Liver (tissue), 3 donors: ENCODE measurements around the gene ENPP1.

ENCODE experiments used
- EGR1 ChIP-seq, 2 donors: IDR thresholded peaks; 2 replicates each; pipeline ENCODE4 v1.6.1; 2016 to 2018; ENCODE audit warnings: antibody characterized with exemption in 2 of 2, low read depth in 2 of 2
- GABPA ChIP-seq, 2 donors: IDR thresholded peaks in 1 of 2; conservative IDR thresholded peaks in 1 of 2; 2 replicates each; pipeline ENCODE4 v1.6.1; 2016; ENCODE audit warnings: antibody characterized with exemption in 2 of 2, mild to moderate bottlenecking in 1 of 2, moderate library complexity in 1 of 2
- JUND ChIP-seq, 2 donors: IDR thresholded peaks; 2 replicates each; pipeline ENCODE4 v1.6.1; 2016; ENCODE audit warnings: antibody characterized with exemption in 2 of 2
- RAD21 ChIP-seq, 2 donors: IDR thresholded peaks; 2 replicates each; pipeline ENCODE4 v1.6.1; 2016; ENCODE audit warnings: antibody characterized with exemption in 2 of 2, mild to moderate bottlenecking in 2 of 2
- SP1 ChIP-seq: IDR thresholded peaks from 2 replicates; pipeline ENCODE4 v1.6.1; 2018; ENCODE audit warnings: antibody characterized with exemption, mild to moderate bottlenecking
- TAF1 ChIP-seq: conservative IDR thresholded peaks from 2 replicates; pipeline ENCODE4 v1.6.1; 2016; ENCODE audit warnings: antibody characterized with exemption, mild to moderate bottlenecking
- YY1 ChIP-seq: IDR thresholded peaks from 2 replicates; pipeline ENCODE4 v1.6.1; 2016; ENCODE audit warnings: antibody characterized with exemption, mild to moderate bottlenecking
- TF ChIP-seq, protein P1 (sequence below): IDR thresholded peaks from 2 replicates; pipeline ENCODE4 v1.6.1; 2016; ENCODE audit warnings: antibody characterized with exemption
- TF ChIP-seq, protein P2 (sequence below): fragments of 150-350 bp; IDR thresholded peaks from 2 replicates; pipeline ENCODE4 v1.5.1; 2017; ENCODE audit warnings: improper control_type of control experiment, low read depth, low read length; ENCODE audit not compliant: missing input control
- TF ChIP-seq, protein P3 (sequence below): IDR thresholded peaks from 2 replicates; pipeline ENCODE4 v1.6.1; 2016; ENCODE audit warnings: antibody characterized with exemption, mild to moderate bottlenecking
- TF ChIP-seq, protein P4 (sequence below): IDR thresholded peaks from 2 replicates; pipeline ENCODE4 v1.6.1; 2016; ENCODE audit warnings: antibody characterized with exemption
- donor health status: healthy.
- donor health status: healthy.

DNA sequence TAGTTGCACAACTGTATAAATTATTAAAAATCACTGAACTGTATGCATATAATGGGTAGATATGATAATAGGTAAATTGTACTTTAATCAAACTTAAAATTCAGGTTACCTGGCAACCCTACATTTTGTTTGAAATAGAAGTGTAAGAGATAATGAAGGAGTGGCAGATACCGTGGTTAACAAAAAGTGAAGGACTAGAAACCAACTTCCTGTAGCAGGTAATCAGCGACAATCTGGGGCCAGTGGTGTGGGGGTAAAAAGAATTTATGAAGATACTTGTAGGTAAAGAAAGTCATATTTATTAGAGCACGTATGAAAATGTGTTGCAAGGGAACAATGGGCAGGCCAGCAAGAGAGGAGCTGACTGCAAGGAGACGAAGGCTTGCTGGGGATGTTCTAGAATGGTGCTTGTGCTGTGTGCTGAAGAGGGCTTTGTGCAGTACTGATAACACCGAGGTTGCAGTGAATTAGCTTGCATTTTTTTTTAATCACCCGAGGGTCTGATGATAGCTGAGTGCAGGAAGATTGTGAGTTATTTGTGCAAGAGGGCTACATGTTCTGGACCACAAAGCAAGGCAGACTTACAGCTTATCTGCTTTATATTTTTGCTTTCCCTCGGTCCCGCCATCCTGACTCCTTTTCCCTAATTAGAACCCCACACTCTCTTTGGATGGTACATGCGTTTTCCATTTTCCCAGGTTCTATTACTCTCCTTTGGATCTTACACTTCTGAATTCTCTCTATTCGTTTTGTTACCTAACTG, 4.6 kb upstream of the ENPP1 start:
- no peak for TF ChIP-seq YY1
- TF ChIP-seq, protein P1, sequence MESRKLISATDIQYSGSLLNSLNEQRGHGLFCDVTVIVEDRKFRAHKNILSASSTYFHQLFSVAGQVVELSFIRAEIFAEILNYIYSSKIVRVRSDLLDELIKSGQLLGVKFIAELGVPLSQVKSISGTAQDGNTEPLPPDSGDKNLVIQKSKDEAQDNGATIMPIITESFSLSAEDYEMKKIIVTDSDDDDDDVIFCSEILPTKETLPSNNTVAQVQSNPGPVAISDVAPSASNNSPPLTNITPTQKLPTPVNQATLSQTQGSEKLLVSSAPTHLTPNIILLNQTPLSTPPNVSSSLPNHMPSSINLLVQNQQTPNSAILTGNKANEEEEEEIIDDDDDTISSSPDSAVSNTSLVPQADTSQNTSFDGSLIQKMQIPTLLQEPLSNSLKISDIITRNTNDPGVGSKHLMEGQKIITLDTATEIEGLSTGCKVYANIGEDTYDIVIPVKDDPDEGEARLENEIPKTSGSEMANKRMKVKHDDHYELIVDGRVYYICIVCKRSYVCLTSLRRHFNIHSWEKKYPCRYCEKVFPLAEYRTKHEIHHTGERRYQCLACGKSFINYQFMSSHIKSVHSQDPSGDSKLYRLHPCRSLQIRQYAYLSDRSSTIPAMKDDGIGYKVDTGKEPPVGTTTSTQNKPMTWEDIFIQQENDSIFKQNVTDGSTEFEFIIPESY: no peak
- TF ChIP-seq JUND (IDR thresholded peaks at IDR 0.05): no peak
- TF ChIP-seq, protein P2, sequence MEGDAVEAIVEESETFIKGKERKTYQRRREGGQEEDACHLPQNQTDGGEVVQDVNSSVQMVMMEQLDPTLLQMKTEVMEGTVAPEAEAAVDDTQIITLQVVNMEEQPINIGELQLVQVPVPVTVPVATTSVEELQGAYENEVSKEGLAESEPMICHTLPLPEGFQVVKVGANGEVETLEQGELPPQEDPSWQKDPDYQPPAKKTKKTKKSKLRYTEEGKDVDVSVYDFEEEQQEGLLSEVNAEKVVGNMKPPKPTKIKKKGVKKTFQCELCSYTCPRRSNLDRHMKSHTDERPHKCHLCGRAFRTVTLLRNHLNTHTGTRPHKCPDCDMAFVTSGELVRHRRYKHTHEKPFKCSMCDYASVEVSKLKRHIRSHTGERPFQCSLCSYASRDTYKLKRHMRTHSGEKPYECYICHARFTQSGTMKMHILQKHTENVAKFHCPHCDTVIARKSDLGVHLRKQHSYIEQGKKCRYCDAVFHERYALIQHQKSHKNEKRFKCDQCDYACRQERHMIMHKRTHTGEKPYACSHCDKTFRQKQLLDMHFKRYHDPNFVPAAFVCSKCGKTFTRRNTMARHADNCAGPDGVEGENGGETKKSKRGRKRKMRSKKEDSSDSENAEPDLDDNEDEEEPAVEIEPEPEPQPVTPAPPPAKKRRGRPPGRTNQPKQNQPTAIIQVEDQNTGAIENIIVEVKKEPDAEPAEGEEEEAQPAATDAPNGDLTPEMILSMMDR: no peak
- TF ChIP-seq SP1: no peak
- TF ChIP-seq, protein P3, sequence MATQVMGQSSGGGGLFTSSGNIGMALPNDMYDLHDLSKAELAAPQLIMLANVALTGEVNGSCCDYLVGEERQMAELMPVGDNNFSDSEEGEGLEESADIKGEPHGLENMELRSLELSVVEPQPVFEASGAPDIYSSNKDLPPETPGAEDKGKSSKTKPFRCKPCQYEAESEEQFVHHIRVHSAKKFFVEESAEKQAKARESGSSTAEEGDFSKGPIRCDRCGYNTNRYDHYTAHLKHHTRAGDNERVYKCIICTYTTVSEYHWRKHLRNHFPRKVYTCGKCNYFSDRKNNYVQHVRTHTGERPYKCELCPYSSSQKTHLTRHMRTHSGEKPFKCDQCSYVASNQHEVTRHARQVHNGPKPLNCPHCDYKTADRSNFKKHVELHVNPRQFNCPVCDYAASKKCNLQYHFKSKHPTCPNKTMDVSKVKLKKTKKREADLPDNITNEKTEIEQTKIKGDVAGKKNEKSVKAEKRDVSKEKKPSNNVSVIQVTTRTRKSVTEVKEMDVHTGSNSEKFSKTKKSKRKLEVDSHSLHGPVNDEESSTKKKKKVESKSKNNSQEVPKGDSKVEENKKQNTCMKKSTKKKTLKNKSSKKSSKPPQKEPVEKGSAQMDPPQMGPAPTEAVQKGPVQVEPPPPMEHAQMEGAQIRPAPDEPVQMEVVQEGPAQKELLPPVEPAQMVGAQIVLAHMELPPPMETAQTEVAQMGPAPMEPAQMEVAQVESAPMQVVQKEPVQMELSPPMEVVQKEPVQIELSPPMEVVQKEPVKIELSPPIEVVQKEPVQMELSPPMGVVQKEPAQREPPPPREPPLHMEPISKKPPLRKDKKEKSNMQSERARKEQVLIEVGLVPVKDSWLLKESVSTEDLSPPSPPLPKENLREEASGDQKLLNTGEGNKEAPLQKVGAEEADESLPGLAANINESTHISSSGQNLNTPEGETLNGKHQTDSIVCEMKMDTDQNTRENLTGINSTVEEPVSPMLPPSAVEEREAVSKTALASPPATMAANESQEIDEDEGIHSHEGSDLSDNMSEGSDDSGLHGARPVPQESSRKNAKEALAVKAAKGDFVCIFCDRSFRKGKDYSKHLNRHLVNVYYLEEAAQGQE: no peak
- TF ChIP-seq TAF1: no peak
- TF ChIP-seq, protein P4, sequence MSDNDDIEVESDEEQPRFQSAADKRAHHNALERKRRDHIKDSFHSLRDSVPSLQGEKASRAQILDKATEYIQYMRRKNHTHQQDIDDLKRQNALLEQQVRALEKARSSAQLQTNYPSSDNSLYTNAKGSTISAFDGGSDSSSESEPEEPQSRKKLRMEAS: no peak
- no peak for TF ChIP-seq EGR1 (IDR thresholded peaks at IDR 0.05; ENCODE audit: low read depth in 2 of 2)
- no peak for TF ChIP-seq RAD21 (IDR thresholded peaks at IDR 0.05)
- no peak for TF ChIP-seq GABPA (IDR thresholded peaks at IDR 0.05 in 1 of 2, conservative IDR thresholded peaks at IDR 0.05 in 1 of 2)
